HG03135 (cell line): ENCODE results near the gene VTCN1.

Source experiments
- ATAC-seq: cut with Tn5 transposase; IDR thresholded peaks from one replicate; pipeline ENCODE4 v1.9.1; 2021; ENCODE audit warnings: mild to moderate bottlenecking, moderate library complexity; ENCODE audit not compliant: unreplicated experiment

The VTCN1 gene

GRCh38 chr1:117210386-117210785 lies 341 bp downstream of the VTCN1 start:
- no peak for ATAC-seq

- no peak for ATAC-seq
Measured at GRCh38 chr1:117209094-117209493, 1.6 kb downstream of the VTCN1 start.

GRCh38 chr1:117208580-117208979 lies 2.1 kb downstream of the VTCN1 start:
- no peak for ATAC-seq

GRCh38 chr1:117205368-117205767 lies 5.4 kb downstream of the VTCN1 start:
- no peak for ATAC-seq

GRCh38 chr1:117201808-117202207 lies 8.9 kb downstream of the VTCN1 start:
- no peak for ATAC-seq

- ATAC-seq, result no peak
Measured at GRCh38 chr1:117198097-117198496, 12.6 kb downstream of the VTCN1 start.

GRCh38 chr1:117189726-117190125 lies 21.0 kb downstream of the VTCN1 start:
- no peak for ATAC-seq

GRCh38 chr1:117188816-117189437 lies 21.8 kb downstream of the VTCN1 start:
- no peak for ATAC-seq

DNA sequence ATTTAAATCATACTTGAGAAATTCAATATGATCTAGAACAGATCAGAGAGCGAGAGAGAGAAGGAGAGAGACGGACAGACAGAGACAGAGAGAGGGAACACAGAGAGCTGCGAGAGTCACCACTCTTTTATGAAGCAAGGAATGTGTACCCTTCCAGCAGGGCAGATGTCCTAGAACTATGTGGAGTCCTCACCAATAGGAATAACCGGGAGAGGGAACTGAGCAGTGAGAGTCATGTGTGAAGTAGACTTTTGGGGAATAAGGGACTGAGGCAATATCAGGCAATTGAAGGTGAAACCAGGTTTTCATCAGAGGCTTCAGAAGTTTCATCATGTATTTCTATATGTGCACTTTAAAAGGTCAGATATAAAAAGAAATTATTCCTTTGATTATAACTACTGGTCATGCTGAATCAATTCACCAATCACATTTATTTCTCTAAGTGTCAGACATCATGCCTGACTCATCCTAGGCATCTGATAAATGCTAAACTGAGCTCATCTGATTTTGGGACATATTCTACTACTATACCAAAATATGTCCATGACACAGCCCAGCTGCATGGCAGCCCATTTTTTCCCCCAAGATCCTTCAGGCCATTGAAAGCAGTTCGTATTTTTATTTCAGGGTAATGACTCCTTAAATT lies 22.4 kb downstream of the VTCN1 start:
- no peak for ATAC-seq

DNA sequence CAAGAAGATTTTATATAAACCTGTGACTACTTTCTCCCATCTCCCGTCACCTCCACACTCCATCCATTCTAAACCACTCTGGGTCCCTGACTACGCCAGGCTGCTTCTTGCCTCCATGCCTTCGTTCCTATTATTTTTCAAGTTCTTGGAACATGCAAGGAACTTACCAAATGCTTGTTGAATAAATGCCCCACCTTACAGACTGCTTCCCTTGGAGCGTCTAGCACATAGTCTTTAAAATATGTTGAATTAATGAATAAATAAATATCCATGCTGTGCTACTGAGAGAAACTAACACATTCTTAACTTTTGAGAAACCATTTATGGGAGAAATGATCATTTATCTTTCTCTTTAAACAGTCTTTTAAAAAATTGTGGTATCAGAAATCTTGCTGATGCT lies 27.6 kb downstream of the VTCN1 start:
- no peak for ATAC-seq

GRCh38 chr1:117182319-117182718 lies 28.4 kb downstream of the VTCN1 start:
- ATAC-seq, result no peak

DNA sequence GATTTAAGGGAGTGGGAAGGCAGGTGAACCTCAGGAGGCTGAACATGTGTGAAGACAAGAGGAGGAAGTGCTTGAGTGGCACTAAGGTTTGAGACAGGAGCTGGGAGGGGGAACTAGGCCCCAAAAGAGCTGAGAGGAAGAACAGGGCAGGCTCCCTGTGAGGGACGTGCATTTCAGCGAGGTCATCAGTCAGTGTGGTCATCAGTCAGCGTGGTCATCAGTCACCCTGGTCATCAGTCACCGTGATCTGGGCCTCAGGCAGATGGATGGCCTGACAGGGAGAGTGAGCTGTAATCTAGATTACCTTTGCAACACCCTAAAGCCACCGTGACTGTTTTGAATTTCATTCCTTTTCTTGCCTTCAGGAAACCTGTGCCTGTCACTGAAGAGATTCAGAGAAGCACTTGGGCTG lies 29.1 kb downstream of the VTCN1 start:
- no peak for ATAC-seq

GRCh38 chr1:117180147-117180967 lies 30.4 kb downstream of the VTCN1 start:
- ATAC-seq, result no peak

GRCh38 chr1:117179471-117179870 lies 31.3 kb downstream of the VTCN1 start:
- ATAC-seq, result no peak

DNA sequence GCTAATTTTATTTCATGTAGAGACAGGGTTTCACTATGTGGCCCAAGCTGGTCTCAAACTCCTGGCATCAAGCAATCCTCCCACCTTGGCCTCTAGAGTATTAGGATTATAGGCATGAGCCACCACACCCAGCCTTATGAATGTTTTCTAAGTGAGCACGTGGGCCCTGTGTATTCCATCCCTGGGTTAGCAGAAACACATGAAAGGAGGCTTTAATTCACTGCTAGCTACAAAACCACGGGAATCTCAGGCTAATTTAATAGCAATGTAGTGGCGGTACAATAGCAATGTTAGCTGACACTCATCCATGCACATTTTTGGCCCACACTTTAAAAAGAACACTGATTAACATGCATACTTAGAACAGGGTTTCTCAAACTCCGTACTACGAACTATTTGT lies 32.0 kb downstream of the VTCN1 start:
- ATAC-seq, result no peak

DNA sequence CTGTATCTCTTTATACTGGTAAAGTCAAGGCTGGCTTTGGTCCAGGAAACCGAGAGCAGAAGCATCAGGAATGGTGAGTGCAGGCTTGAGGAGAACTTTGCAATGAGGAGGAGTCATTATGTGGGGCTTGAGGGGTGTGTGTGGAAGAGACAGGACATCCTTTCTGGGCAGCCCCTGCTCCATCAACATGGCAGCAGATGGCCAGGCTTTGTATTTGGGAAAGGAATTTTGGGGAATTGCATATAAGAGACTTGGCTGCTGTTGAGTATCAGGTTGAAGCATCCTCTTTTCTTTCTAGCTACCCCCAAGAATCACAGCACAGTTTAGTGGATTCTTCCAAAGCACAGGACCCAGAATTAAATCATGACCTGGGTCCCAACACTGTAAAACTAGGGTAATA lies 33.4 kb downstream of the VTCN1 start:
- ATAC-seq, result no peak

- no peak for ATAC-seq
Measured at GRCh38 chr1:117176579-117176978, 34.1 kb downstream of the VTCN1 start.

DNA sequence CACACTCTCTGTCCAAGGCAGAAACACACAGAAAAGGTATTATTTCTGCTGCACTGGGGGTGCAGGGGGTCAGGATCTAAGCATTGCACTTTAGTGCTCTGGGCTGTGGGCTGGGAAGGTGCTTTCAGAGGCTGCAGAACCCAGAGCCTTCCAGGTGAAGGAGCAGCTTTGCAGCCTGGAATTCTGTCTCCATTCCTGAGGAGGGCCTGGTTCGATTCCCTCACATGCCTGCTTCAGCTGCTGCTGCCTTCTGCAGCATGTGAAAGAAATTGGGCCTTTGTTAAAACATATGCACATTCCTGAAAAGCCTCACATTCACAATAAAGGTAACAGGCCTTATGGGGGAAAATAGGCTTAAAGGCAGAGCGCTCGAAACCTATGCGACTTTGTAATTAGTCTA lies 35.9 kb downstream of the VTCN1 start:
- no peak for ATAC-seq

DNA sequence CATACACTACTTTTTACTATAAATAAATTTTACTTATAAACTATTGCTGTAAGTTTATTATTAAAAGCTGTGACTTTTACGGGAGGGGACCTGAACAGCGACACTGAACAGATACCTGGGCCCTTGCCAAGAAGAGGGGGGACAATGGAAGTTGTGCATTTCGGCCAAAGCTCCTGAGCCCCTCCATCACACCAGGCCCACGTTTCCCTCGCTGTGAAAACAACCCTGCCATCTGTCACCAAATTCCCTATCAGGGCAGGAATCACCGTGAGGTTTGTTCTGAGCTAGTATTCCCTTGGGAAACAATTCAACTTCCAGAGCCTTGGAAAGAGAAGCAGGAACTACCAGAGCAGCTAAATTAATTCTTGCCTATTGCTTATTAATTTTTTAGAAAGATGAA lies 37.0 kb downstream of the VTCN1 start:
- no peak for ATAC-seq

- ATAC-seq, result no peak
Measured at GRCh38 chr1:117173006-117173405, 37.7 kb downstream of the VTCN1 start.

DNA sequence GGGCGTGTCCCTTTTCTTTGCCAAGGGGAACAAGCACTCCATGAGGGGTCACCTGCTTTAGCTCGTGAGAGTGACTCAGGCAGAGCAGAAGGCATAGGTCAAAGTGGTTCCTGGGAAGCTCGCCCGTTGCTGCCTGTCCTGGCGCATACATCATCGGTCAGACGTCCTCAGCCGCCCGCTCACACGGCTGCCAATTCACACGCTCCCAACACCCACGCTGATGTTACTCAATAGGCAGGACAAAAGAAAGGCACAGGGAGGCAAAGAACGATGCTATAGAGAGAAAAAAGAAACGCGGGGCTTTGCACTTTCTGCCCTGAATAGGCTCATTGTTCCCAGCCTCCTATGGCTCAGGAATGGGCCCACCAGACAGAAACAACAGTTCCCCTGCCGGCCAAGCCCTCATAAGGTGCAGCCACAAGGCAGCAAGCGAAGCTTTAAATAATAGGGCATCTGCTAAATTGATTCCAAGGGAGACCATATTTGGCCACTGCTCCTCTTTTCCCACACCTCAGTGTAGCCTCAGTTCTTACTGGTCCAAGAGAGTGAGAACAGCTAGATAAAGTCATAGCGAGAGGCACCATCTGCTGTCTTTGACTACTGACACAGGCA lies 38.7 kb downstream of the VTCN1 start:
- no peak for ATAC-seq
